ENCODE results near the gene ARRDC3.
"Not testable (repeated sequence)": the region's sequence is repeated elsewhere in the genome, so short reads cannot be mapped to it uniquely, and the experiment has no call there.

ARRDC3 gene

GRCh38 chr5:91361790-91362189 lies 21.3 kb downstream of the ARRDC3 start:
- H3K9me3 ChIP-seq: no peaks in the 10 kb centered on the region
- DNase-seq (ENCODE audit: low spot score in 2 of 2): no peak
- H3K4me1 ChIP-seq: peaks cover 5% of the 10 kb centered on the region; the same call in 1 of the 2 replicates
- H3K27me3 ChIP-seq (ENCODE audit: low read depth): no peaks in the 10 kb centered on the region
- H3K4me3 ChIP-seq: no peak overlapping the region
- no peaks in the 10 kb centered on the region for H3K36me3 ChIP-seq (replicated peaks)
- in situ Hi-C loops (cut with MboI; ENCODE audit: low sequenced_read_pairs): loop anchor here (10.0 kb wide), 1 partner anchor 247 kb away; no protein-coding TSS in a partner anchor

GRCh38 chr5:91361055-91361701 lies 21.9 kb downstream of the ARRDC3 start:
- DNase-seq (ENCODE audit: low spot score in 2 of 2): no peak
- no peaks in the 10 kb centered on the region for H3K36me3 ChIP-seq (replicated peaks)
- peaks cover 5% of the 10 kb centered on the region; the same call in 1 of the 2 replicates for H3K4me1 ChIP-seq
- in situ Hi-C loops (cut with MboI; ENCODE audit: low sequenced_read_pairs): loop anchor here (10.0 kb wide), 1 partner anchor 246 kb away; no protein-coding TSS in a partner anchor
- H3K9me3 ChIP-seq: no peaks in the 10 kb centered on the region
- H3K27me3 ChIP-seq (ENCODE audit: low read depth): no peaks in the 10 kb centered on the region
- no peak overlapping the region for H3K4me3 ChIP-seq

DNA sequence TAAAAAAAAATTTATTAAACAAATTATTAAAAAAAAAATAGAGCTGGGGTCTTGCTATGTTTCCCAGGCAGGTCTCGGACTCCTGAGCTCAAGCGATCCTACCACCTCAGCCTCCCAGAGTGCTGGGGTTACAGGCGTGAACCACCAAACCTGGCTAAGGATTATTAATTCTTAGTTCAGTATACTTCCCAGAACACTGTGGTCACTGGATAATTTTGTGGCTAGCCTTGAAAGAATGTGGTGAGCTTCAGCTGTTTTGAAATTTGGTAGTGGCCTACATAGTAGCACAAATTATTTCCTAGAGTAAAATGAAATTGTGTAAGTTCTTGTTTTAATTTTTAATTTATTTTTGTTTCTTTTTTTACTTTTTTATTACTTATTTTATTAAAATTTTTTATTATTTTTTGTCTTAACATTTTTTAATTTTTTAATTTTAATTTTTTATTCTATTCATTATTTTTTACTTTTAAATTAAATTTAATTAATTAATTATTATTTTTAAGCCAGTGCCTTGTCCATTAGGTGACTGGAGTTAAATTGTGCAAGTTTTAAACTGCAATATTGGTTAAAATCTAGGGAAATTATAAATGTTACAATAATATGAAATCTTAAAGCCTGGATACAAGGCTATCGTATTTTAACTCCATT lies 23.0 kb downstream of the ARRDC3 start:
- H3K27me3 ChIP-seq (ENCODE audit: low read depth): no peaks in the 10 kb centered on the region
- DNase-seq (ENCODE audit: low spot score in 2 of 2): no peak
- in situ Hi-C loops (cut with MboI; ENCODE audit: low sequenced_read_pairs): loop anchor here (10.0 kb wide), 1 partner anchor 245 kb away; no protein-coding TSS in a partner anchor
- H3K36me3 ChIP-seq (replicated peaks): no peaks in the 10 kb centered on the region
- no peaks in the 10 kb centered on the region for H3K9me3 ChIP-seq
- H3K4me1 ChIP-seq: peaks cover 5% of the 10 kb centered on the region; the same call in 1 of the 2 replicates
- no peak overlapping the region for H3K4me3 ChIP-seq

GRCh38 chr5:91357806-91358205 lies 25.3 kb downstream of the ARRDC3 start:
- peaks cover 15% of the 10 kb centered on the region for H3K4me1 ChIP-seq
- no peaks in the 10 kb centered on the region for H3K36me3 ChIP-seq (replicated peaks)
- in situ Hi-C loops (cut with MboI; ENCODE audit: low sequenced_read_pairs): no loop called here

GRCh38 chr5:91357012-91357634 lies 26.0 kb downstream of the ARRDC3 start:
- Histone ChIP-seq H3K27me3 (ENCODE audit: low read depth) (no peaks in the 10 kb centered on the region), H3K4me1 (peaks cover 17% of the 10 kb centered on the region), H3K36me3 (replicated peaks) (no peaks in the 10 kb centered on the region), H3K9me3 (no peaks in the 10 kb centered on the region), H3K4me3 (no peak overlapping the region)
- in situ Hi-C loops (cut with MboI; ENCODE audit: low sequenced_read_pairs): no loop called here
- no peak for DNase-seq (ENCODE audit: low spot score in 2 of 2)

More at GRCh38 chr5:91357806-91358205, 25.3 kb downstream of the ARRDC3 start:
- no peaks in the 10 kb centered on the region for H3K27me3 ChIP-seq (ENCODE audit: low read depth)
- no peak for DNase-seq (ENCODE audit: low spot score in 2 of 2)
- no peaks in the 10 kb centered on the region for H3K9me3 ChIP-seq
- no peak overlapping the region for H3K4me3 ChIP-seq

- H3K36me3 ChIP-seq (replicated peaks); H3K4me3 ChIP-seq; H3K27me3 ChIP-seq (ENCODE audit: low read depth); DNase-seq (ENCODE audit: low spot score in 2 of 2); in situ Hi-C loops (cut with MboI; ENCODE audit: low sequenced_read_pairs); H3K9me3 ChIP-seq: not testable (repeated sequence)
- H3K4me1 ChIP-seq: peaks cover 17% of the 10 kb centered on the region
Measured at GRCh38 chr5:91354867-91355266, 28.2 kb downstream of the ARRDC3 start.

- no peaks in the 10 kb centered on the region for H3K36me3 ChIP-seq (replicated peaks)
- no peak overlapping the region for H3K4me3 ChIP-seq
- H3K9me3 ChIP-seq: no peaks in the 10 kb centered on the region
- no peaks in the 10 kb centered on the region for H3K27me3 ChIP-seq (ENCODE audit: low read depth)
- peak; percentile 56 to 72 for DNase-seq (ENCODE audit: low spot score in 2 of 2)
- in situ Hi-C loops (cut with MboI; ENCODE audit: low sequenced_read_pairs): no loop called here
- H3K4me1 ChIP-seq: peaks cover 15% of the 10 kb centered on the region
Measured at GRCh38 chr5:91352831-91353695, 30.1 kb downstream of the ARRDC3 start.

DNA sequence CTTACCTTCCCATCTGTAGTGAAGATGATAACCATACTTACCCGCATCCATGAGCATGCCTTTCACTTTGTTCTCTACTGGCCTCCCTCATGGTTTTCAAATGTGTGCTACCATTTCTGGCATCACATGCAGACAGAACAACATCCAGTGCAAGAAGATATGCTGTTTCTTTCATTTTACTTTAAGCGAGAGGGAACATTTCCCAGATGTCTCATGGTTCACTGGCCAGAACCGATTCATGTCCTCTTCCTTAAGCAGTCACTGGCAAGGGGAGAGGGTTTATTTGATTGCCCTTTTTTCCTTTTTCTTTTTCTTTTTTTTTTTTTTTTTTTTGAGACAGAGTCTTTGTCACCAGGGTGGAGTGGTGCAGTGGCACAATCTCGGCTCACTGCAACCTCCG lies 37.7 kb downstream of the ARRDC3 start:
- Histone ChIP-seq H3K4me3 (no peak overlapping the region), H3K27me3 (ENCODE audit: low read depth) (no peaks in the 10 kb centered on the region), H3K36me3 (replicated peaks) (no peaks in the 10 kb centered on the region), H3K9me3 (no peaks in the 10 kb centered on the region), H3K4me1 (no peaks in the 10 kb centered on the region; the same call in 1 of the 2 replicates)
- no peak for DNase-seq (ENCODE audit: low spot score in 2 of 2)
- in situ Hi-C loops (cut with MboI; ENCODE audit: low sequenced_read_pairs): no loop called here

- H3K4me1 ChIP-seq; H3K36me3 ChIP-seq (replicated peaks); H3K27me3 ChIP-seq (ENCODE audit: low read depth); H3K4me3 ChIP-seq; DNase-seq (ENCODE audit: low spot score in 2 of 2); H3K9me3 ChIP-seq; in situ Hi-C loops (cut with MboI; ENCODE audit: low sequenced_read_pairs): not testable (repeated sequence)
Measured at GRCh38 chr5:91344661-91345200, 38.4 kb downstream of the ARRDC3 start.

DNA sequence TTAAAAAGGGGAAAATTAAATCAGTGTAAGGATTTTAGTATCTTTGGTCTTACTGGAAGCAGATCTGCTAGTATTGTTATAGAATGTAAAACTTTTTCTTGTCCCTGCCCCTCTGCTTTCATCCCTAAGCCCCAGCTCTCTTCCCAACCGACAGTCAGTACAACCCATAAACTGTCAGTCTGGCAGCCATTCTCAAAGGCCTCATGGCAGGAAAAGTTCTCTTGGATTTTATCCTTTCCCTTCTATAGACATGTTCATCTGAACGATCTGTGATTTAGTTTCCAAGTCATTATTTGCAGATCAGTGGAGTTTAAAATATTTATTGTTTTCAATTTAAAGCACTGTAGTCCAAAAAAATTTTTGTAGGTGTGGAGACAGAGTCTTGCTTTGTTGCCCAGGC lies 39.2 kb downstream of the ARRDC3 start:
- Histone ChIP-seq H3K4me1 (peaks cover 15% of the 10 kb centered on the region), H3K27me3 (ENCODE audit: low read depth) (no peaks in the 10 kb centered on the region), H3K9me3 (no peaks in the 10 kb centered on the region), H3K4me3 (no peak overlapping the region), H3K36me3 (replicated peaks) (no peaks in the 10 kb centered on the region)
- no peak for DNase-seq (ENCODE audit: low spot score in 2 of 2)
- in situ Hi-C loops (cut with MboI; ENCODE audit: low sequenced_read_pairs): no loop called here

DNA sequence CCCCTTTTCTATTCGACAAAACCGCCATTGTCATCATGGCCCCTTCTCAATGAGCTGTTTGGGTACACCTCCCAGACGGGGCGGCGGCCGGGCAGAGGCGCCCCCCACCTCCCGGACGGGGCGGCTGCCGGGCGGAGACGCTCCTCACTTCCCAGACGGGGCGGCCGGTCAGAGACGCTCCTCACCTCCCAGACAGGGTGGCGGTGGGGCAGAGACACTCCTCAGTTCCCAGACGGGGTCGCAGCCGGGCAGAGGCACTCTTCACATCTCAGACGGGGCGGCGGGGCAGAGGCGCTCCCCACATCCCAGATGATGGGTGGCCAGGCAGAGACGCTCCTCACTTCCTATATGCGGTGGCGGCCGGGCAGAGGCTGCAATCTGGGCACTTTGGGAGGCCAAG lies 40.2 kb downstream of the ARRDC3 start:
- H3K9me3 ChIP-seq; H3K27me3 ChIP-seq (ENCODE audit: low read depth); DNase-seq (ENCODE audit: low spot score in 2 of 2); H3K4me3 ChIP-seq; in situ Hi-C loops (cut with MboI; ENCODE audit: low sequenced_read_pairs); H3K36me3 ChIP-seq (replicated peaks): not testable (repeated sequence)
- peaks cover 18% of the 10 kb centered on the region for H3K4me1 ChIP-seq

DNA sequence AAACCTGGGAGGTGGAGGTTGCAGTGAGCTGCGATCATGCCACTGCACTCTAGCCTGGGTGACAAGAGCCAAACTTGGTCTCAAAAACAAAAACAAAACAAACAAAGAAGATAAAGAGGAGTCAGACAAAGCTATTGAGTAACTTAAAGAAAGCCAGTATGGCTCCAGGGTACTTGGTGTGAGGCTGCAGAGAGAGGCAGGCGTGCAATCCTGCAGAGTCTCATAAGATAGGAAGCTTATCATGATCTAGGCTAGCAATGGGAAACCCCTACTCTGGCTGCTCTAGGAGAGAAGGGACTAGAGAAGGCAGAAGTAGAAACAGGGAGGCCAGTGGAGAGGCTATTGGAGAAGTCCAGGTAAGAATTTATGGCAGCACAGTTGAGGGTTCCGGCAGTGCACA lies 42.0 kb downstream of the ARRDC3 start:
- in situ Hi-C loops (cut with MboI; ENCODE audit: low sequenced_read_pairs): no loop called here
- DNase-seq (ENCODE audit: low spot score in 2 of 2): no peak

DNA sequence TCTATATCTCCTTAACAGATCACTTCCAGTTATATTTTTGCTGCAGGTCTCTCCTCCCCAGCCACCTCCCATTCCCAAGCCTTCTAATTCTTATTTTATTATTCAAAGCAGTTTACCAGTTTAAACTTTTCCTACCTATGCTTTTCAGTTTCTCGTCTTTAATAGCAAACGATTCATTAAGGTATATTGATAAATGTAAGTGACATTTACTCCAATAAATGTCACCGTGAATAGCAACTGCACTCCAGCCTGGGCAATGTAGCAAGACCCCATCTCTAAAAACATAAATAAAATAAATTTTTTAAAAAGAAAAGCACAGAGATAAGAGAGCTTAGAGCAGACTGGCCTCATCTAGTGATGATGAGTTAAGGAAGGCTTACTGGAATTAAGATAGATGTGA lies 42.6 kb downstream of the ARRDC3 start:
- Histone ChIP-seq H3K27me3 (ENCODE audit: low read depth) (no peaks in the 10 kb centered on the region), H3K36me3 (replicated peaks) (no peaks in the 10 kb centered on the region), H3K4me3 (no peak overlapping the region), H3K9me3 (no peaks in the 10 kb centered on the region), H3K4me1 (peaks cover 21% of the 10 kb centered on the region)
- in situ Hi-C loops (cut with MboI; ENCODE audit: low sequenced_read_pairs): no loop called here
- DNase-seq (ENCODE audit: low spot score in 2 of 2): no peak

More for the DNA sequence above, 42.0 kb downstream of the ARRDC3 start:
- Histone ChIP-seq H3K27me3 (ENCODE audit: low read depth) (no peaks in the 10 kb centered on the region), H3K9me3 (no peaks in the 10 kb centered on the region), H3K36me3 (replicated peaks) (no peaks in the 10 kb centered on the region), H3K4me3 (no peak overlapping the region), H3K4me1 (peaks cover 21% of the 10 kb centered on the region)
